Measurements from ENCODE around the gene ZNF850.
"Not testable (repeated sequence)": the region's sequence is repeated elsewhere in the genome, so short reads cannot be mapped to it uniquely, and the experiment has no call there.

The ZNF850 gene

DNA sequence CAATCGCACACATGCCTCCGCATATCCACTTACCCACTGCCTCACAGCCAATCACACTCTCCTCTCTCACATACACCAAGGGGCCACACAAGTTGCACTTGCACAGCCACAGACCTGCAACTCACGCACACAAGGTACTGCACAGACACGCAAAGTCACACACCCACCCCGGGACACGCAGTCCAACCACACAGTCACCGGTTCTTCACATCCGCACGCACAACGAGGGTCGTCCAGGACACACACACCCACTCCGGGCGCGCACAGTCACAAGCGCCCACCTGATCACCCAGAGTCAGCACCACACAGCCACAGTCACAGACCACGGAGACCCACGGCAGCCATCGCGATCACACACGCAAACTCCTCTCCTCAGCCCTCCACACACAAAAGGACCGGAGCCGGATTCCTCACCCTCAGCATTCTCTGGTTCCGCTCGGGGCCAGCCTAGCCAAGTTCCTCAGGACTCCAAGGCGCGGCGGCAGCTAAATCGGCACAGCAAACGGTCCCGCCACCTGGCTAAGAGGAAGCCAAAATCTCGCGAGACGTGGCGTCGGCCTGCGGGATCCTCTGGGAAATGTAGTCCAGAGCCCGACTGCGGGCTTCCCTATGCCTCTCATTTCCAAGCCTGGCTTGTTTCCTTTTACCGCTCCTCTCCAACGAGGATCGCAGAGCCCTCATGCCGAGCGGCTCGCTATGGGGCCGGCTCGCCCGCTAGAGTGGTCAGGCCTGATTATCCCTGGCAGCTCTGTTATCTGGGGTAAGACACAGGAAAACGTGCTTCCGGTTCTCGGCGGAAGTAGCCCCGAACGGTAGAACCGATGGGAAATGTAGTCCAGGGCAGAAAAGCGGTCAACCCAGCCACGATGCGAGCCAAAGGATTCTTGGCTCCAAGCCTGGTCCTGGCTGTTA is at the start of gene ZNF850:
Gene ZNF850 (minus strand): TSS at position 497 of the 912 bp plus-strand sequence. CDS start 10,201 bp downstream, outside the sequence.
- DNase-seq = peak; percentile 98

DNA sequence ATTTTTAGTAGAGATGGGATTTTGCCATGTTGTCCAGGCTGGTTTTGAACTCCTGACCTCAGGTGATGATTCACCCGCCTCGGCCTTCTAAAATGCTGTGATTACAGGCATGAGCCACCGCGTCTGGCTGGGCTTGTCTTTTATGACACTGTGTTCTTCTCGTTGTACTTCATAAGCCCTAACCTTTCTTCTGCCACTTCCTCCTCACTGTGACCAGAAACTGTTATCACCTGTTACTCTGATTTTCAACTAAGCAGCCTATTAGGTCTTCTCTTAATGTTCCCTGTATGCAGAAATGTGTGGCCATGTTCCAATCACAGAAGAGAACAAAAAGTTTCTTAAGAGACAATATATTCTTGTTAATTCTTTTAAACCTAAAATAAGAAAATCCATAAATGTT is 49.2 kb upstream of the ZNF850 start:
- no peak for DNase-seq

DNA sequence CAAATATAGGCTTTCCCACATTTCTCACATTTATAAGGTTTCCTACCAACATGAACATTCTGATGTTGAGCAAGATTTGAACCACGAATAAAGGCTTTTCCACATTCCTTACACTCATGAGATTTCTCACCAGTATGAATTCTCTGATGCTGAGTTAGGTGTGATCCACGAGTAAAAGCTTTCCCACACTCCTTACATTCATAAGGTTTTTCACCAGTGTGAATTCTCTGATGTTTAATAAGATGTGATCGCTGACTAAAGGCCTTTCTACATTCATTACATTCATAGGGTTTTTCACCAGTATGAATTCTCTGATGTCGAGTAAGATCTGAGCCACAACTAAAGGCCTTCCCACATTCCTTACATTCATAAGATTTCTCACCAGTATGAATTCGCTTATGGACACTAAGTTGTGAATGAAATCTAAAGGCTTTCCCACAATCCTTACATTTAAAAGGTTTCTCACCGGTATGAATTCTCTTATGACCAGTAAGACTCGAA is 46.6 kb upstream of the ZNF850 start:
- peak; percentile 21 for DNase-seq

GRCh38 chr19:36807029-36807428 is 34.4 kb upstream of the ZNF850 start:
- no peak for DNase-seq

- no peak for DNase-seq
Measured at GRCh38 chr19:36805364-36805763, 32.8 kb upstream of the ZNF850 start.

DNA sequence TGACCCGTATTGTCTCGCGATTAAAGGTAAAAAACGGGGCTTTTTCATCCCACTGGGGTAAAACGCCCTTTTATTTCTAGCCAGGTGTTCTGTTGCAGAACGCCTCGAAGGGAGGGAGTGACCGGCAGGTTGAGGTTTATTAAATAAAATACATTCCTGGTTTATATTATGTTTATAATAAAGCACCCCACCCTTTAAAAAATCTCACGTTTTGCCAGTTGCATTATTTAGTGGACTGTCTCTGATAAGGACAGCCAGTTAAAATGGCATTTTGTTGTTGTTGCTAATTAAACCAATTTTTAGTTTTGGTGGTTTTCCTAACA is 25.1 kb upstream of the ZNF850 start:
- no peak for DNase-seq

DNA sequence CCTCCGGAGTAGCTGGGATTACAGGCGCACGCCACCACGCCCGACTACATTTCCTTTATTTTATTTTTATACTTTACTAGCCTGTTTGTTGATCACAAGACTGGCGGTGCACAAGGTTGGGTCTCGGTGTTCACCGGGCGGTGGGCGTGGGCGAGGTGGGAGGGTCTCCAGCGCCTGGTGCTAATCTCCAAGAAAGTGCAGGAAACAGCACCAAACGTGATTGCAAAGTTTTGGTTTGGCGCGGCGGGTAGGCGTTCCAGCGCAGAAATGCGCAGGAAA is 24.0 kb upstream of the ZNF850 start:
- DNase-seq = no peak

GRCh38 chr19:36791420-36792141 is 19.0 kb upstream of the ZNF850 start:
- peak; percentile 90 for DNase-seq

- DNase-seq = peak; percentile 88
Measured at GRCh38 chr19:36775768-36776167, 3.2 kb upstream of the ZNF850 start.

- no peak for DNase-seq
Measured at GRCh38 chr19:36773223-36773579, 594 bp upstream of the ZNF850 start.

- DNase-seq = peak; percentile 98
Measured at GRCh38 chr19:36771261-36772231, 1.1 kb downstream of the ZNF850 start.

DNA sequence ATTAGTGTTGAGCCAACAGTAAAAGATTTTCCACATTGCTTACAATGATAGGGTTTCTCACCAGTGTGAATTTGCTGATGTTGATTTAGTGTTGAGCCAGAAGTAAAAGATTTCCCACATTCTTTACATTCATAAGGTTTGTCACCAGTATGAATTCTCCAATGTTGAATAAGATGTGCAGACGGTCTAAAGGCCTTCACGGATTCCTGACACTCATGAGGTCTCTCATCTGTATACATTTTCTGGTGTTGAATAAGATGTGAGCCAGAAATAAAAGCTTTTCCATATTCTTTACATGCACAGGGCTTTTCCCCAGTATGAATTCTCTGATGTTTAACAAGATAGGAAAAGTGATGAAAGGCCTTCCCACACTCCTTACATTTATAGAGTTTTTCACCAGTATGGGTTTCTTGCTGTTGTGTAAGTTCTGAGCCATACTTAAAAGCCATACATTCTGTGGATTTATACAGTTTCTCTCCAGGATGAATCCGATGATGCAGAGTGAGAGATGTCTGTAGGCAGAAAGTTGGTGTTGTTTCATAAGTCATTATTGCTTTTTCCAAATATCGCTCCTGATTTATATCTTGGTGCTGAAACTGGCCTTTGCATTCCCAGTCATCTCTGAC is 22.4 kb downstream of the ZNF850 start:
- no peak for DNase-seq

DNA sequence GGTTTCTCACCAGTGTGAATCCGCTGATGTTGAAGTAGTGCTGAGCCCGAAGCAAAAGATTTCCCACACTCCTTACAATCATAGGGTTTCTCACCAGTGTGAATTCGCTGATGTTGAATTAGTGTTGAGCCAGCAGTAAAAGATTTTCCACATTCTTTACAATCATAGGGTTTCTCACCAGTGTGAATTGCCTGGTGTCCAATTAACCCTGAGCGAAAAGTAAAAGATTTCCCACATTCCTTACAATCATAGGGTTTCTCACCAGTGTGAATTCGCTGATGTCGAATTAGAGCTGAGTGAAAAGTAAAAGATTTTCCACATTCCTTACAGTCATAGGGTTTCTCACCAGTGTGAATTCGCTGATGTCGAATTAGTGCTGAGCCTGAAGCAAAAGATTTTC is 23.0 kb downstream of the ZNF850 start:
- not testable (repeated sequence) for DNase-seq

DNA sequence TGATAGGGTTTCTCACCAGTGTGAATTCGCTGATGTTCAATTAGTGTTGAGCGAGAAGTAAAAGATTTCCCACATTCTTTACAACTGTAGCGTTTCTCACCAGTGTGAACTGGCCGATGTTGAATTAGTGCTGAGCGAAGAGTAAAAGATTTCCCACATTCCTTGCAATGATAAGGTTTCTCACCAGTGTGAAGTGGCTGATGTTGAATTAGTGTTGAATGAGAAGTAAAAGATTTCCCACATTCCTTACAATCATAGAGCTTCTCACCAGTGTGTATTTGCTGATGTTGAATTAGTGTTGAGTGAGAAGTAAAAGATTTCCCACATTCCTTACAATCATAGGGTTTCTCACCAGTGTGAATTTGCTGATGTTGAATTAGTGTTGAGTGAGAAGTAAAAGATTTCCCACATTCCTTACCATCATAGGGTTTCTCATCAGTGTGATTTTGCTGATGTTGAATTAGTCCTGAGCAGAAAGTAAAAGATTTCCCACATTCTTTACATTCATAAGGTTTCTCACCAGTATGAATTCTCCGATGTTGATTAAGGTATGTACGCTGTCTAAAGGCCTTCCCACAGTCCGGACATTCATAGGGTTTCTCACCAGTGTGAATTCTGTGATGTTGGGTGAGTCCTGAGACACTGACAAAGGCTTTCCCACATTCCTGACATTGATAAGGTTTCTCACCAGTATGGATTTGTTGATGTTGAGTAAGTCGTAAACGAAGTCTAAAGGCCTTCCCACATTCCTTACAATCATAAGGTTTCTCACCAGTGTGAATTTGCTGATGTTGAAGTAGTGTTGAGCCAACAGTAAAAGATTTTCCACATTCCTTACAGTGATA is 24.0 kb downstream of the ZNF850 start:
- DNase-seq = no peak

DNA sequence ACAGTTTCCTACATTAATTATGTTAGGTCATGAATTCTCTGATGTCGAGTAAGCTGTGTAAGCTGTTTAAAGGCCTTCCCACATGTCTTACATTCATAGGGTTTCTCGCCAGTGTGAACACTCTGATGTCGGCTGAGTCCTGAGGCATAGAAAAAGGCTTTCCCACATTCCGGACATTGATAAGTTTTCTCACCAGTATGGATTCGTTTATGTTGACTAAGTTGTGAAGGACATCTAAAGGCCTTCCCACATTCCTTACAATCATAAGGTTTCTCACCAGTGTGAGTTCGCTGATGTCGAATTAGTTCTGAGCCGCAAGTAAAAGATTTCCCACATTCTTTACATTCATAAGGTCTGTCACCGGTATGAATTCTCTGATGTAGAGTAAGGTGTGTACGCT is 24.9 kb downstream of the ZNF850 start:
- DNase-seq = no peak

DNA sequence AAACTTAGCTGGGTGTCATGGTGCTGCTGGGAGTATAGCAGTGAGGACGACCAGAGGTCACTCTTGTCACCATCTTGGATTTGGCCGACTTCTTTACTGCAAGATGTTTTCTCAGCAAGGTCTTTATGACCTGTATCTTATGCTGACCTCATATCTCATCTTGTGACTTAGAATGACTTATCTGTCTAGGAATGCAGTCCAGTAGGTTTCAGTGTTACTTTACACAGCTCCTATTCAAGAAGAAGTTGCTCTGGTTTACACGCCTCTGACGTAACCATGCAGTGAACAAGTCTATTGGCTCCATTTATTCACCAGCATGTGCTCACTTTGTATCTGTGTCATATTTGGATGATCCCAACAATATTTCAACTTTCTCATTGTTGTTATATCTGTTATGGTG is 26.7 kb downstream of the ZNF850 start:
- no peak for DNase-seq

GRCh38 chr19:36736166-36736565 is 36.4 kb downstream of the ZNF850 start:
- not testable (repeated sequence) for DNase-seq

GRCh38 chr19:36719687-36720556 is 52.7 kb downstream of the ZNF850 start:
- DNase-seq = peak; percentile 17

DNA sequence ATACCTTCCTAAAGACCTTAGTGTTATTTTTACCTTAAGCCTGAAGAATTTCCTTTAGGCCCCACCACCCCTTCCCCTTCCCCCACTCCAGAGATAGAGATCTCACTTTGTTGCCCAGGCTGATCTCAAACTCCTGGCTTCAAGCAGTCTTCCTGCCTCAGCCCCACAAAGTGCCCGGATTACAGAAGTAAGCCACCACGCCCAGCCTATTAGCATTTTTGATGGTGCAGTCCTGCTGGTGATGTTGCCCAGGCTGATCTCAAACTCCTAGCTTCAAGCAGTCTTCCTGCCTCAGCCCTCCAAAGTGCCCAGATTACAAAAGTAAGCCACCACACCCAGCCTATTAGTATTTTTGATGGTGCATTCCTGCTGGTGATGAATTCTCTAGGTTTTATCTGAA is 63.2 kb downstream of the ZNF850 start:
- DNase-seq = no peak

DNA sequence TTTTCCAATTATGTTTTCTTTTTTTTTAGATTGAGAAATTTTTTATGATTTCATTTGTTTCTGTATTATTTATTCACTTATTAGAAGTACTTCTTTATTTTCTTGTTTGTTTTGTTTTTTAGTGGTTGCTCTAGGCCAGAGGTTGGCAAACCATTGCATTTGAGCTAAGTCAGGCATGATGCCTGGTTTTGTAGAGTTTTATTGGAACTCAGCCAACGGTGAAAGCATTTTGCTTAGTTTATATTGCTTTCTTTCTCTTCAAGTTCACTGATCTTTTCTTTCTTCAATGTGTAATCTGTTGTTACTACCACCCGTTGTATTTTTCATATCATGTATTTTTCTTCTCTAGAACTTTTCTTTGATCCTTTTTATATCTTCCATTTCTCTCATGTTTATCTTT is 65.5 kb downstream of the ZNF850 start:
- no peak for DNase-seq

GRCh38 chr19:36688058-36688457 is 84.5 kb downstream of the ZNF850 start:
- no peak for DNase-seq

Measured in OCI-M1 (cell line).